Measurements from ENCODE around the gene FN1. TPM values are rescaled to one million over a fixed set of nuclear protein-coding genes. Genes with fewer than 3 reads are reported as not detected.

Gene FN1
- polyA plus RNA-seq, 1 of the 3 experiments (the other 2 are of a cell fraction), result 1,671 TPM

- TF ChIP-seq NFIC (IDR thresholded peaks at IDR 0.05; ENCODE audit: borderline replicate concordance) (no peak), RXRA (IDR thresholded peaks at IDR 0.05; ENCODE audit: borderline replicate concordance, low read depth) (no peak), EZH2phosphoT487 (IDR thresholded peaks at IDR 0.05; ENCODE audit: borderline replicate concordance, low read depth) (no peak), ELF1 (IDR thresholded peaks at IDR 0.05) (no peak), NRF1 (IDR thresholded peaks at IDR 0.05; ENCODE audit: low read depth, low read length) (no peak), TCF12 (IDR thresholded peaks at IDR 0.05) (peak; percentile 27; the same call in 1 of the 2 replicates), FOXJ3 (CRISPR knock-in tag; IDR thresholded peaks at IDR 0.05) (no peak), CTCF (IDR thresholded peaks at IDR 0.05) (no peak), ZBTB33 (IDR thresholded peaks at IDR 0.05; ENCODE audit: borderline replicate concordance, low read depth) (no peak), USF2 (IDR thresholded peaks at IDR 0.05; ENCODE audit: borderline replicate concordance, low read depth, low read length) (no peak), SIN3A (IDR thresholded peaks at IDR 0.05; ENCODE audit: borderline replicate concordance, low read depth, low read length) (no peak), SMC3 (IDR thresholded peaks at IDR 0.05; ENCODE audit: low read depth, low read length) (no peak), GATA2 (CRISPR knock-in tag; IDR thresholded peaks at IDR 0.05) (no peak), POLR2AphosphoS5 (IDR thresholded peaks at IDR 0.05; ENCODE audit: low read depth, low read length) (no peak), YY1 (IDR thresholded peaks at IDR 0.05; ENCODE audit: low read depth) (no peak), IRF3 (IDR thresholded peaks at IDR 0.05; ENCODE audit: low read depth, low read length) (no peak), MXI1 (IDR thresholded peaks at IDR 0.05; ENCODE audit: low read depth, low read length) (0 out of 2 replicates have a peak, but pooled peaks have one; percentile 20), TEAD4 (IDR thresholded peaks at IDR 0.05; ENCODE audit: borderline replicate concordance, insufficient read depth) (no peak)
These were observed 493 bp downstream of the FN1 start (continued) for GRCh38 chr2:215435280-215435869.

Measured in SK-N-SH (cell line).